Measurements from ENCODE around the gene TNFSF13. TPM values are rescaled to one million over a fixed set of nuclear protein-coding genes. Genes with fewer than 3 reads are reported as not detected.
A peak's percentile ranks its signal among the peaks of the same experiment; 100 is the strongest.

Gene TNFSF13
- total RNA-seq, 1 experiment from 2014 or later = 0.94 TPM

DNA sequence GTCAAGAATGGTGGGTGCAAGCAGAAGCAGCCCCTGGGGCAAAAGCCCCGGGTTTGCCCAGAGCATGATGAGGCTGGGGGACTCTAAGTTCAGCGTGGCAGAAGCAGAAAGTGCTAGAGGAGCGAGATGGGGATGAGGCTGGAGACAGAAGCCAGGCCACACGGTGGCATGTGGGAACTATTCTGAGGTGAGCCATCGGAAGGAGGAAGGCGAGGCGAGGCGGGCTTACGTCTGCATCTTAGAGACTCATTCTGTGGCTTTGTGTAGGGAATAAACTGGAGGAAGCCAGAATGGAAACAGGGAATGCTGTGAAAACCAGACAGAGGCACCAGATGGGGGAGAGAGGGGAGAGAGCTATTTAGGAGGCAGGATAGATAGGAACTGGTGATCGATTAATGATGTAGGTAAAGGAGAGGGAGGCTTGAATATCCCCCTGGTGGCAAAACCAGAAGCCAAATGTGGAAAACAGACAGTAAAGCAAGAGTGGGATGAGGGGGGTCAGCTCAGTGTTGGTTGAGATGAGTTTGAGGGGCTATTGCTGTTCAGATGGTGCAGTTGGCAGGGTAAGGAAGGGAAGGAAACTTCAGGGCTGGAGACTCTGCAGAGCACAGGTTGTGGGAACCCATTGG is 3.1 kb upstream of the TNFSF13 start:
- no peak overlapping the region for H3K56ac ChIP-seq (ENCODE audit: insufficient read length, low read depth, low read length)
- Mint-ChIP-seq H3K36me3 (ENCODE audit: insufficient read depth in 1 of 3, low read depth in 3 of 3) (no peaks in the 10 kb centered on the region), H3K27ac (peak overlapping the region in 1 of 3 experiments; percentile 17; a peak in 2 of 7 replicates), H3K4me1 (peaks cover 30 to 48% of the 10 kb centered on the region in 2 experiments), H3K4me3 (no peak overlapping the region; a peak in 1 of 5 replicates), H3K9me3 (no peaks in the 10 kb centered on the region), H3K27me3 (ENCODE audit: low read depth) (peaks cover 7% of the 10 kb centered on the region; the same call in 1 of the 2 replicates)
- H4K5ac ChIP-seq (ENCODE audit: insufficient read length, low read depth, low read length) = no peak overlapping the region
- no peak overlapping the region for H2AFZ ChIP-seq (ENCODE audit: low read length)
- no peak overlapping the region for H3K9ac ChIP-seq (ENCODE audit: extremely low read depth, insufficient read length, low read length)
- H3K23me2 ChIP-seq (ENCODE audit: insufficient read length, low read depth, low read length, poor library complexity, severe bottlenecking) = peaks cover 3% of the 10 kb centered on the region
- H3K4me2 ChIP-seq (ENCODE audit: insufficient read depth, insufficient read length, low read length) = no peak overlapping the region
- DNase-seq = no peak
- H3K27ac ChIP-seq (ENCODE audit: insufficient read length, low read depth, low read length) = no peak overlapping the region
- H3K79me1 ChIP-seq (ENCODE audit: insufficient read depth, low read depth, low read length, poor library complexity, severe bottlenecking) = no peaks in the 10 kb centered on the region
- H3K9me3 ChIP-seq (ENCODE audit: control insufficient read depth, low read depth, low read length) = no peaks in the 10 kb centered on the region
- TF ChIP-seq, protein P1, sequence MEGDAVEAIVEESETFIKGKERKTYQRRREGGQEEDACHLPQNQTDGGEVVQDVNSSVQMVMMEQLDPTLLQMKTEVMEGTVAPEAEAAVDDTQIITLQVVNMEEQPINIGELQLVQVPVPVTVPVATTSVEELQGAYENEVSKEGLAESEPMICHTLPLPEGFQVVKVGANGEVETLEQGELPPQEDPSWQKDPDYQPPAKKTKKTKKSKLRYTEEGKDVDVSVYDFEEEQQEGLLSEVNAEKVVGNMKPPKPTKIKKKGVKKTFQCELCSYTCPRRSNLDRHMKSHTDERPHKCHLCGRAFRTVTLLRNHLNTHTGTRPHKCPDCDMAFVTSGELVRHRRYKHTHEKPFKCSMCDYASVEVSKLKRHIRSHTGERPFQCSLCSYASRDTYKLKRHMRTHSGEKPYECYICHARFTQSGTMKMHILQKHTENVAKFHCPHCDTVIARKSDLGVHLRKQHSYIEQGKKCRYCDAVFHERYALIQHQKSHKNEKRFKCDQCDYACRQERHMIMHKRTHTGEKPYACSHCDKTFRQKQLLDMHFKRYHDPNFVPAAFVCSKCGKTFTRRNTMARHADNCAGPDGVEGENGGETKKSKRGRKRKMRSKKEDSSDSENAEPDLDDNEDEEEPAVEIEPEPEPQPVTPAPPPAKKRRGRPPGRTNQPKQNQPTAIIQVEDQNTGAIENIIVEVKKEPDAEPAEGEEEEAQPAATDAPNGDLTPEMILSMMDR (conservative IDR thresholded peaks at IDR 0.05) = peak; percentile 53; the same call in 2 of the 3 replicates
- H2BK20ac ChIP-seq (ENCODE audit: low read depth, low read length, poor library complexity, severe bottlenecking) = no peak overlapping the region
- H4K91ac ChIP-seq (ENCODE audit: insufficient read length, low read depth, low read length) = no peak overlapping the region
- H4K20me1 ChIP-seq (ENCODE audit: control insufficient read depth, insufficient read depth, insufficient read length) = no peaks in the 10 kb centered on the region
- H3K4ac ChIP-seq (ENCODE audit: low read depth, low read length) = no peak overlapping the region
- no peak overlapping the region for H3K18ac ChIP-seq (ENCODE audit: insufficient read length, low read depth, low read length)
- H2BK5ac ChIP-seq (ENCODE audit: insufficient read length, low read length) = no peak overlapping the region
- H3K23ac ChIP-seq (ENCODE audit: insufficient read length, low read depth, low read length) = no peak overlapping the region
- H3K27me3 ChIP-seq (ENCODE audit: insufficient read depth, low read length) = no peaks in the 10 kb centered on the region
- 0 out of 2 replicates have a peak, but pooled peaks cover 2% of the 10 kb centered on the region for H3K4me1 ChIP-seq (ENCODE audit: insufficient read depth, low read length)
- H2BK15ac ChIP-seq (ENCODE audit: low read depth, low read length) = no peak overlapping the region
- H4K8ac ChIP-seq (replicated peaks; ENCODE audit: insufficient read length, low read depth, low read length) = no peak overlapping the region
- no peak overlapping the region for H2AK5ac ChIP-seq (ENCODE audit: insufficient read length, low read length)
- WGBS (ENCODE audit: extremely low coverage, insufficient read length, low lambda C conversion rate) = no CpG with 5 or more reads among the region's 10 CpGs
- no peak overlapping the region for H2BK120ac ChIP-seq (ENCODE audit: low read depth, low read length, poor library complexity, severe bottlenecking)
- H3T11ph ChIP-seq (ENCODE audit: low read length) = no peak overlapping the region
- no peaks in the 10 kb centered on the region for H3K79me2 ChIP-seq (ENCODE audit: insufficient read depth, low read length)
- no peak overlapping the region for H2BK12ac ChIP-seq (ENCODE audit: insufficient read length, low read depth, low read length)
- H3K14ac ChIP-seq (ENCODE audit: insufficient read depth, low read length) = no peak overlapping the region
